Occipital lobe (tissue), 2 donors: Measurements from ENCODE around the gene THAP12. TPM values are rescaled to one million over a fixed set of nuclear protein-coding genes. Genes with fewer than 3 reads are reported as not detected.
A peak's percentile ranks its signal among the peaks of the same experiment; 100 is the strongest.
"Not testable (repeated sequence)": the region's sequence is repeated elsewhere in the genome, so short reads cannot be mapped to it uniquely, and the experiment has no call there.

Experiments used
- DNase-seq: peaks from one replicate; lab custom pipeline; 2025; lab: John Stamatoyannopoulos, UW
- total RNA-seq: library from RNA; depleted of rRNA; stranded (reverse); fragments of >200 nt; gene quantifications from one replicate; pipeline ENCODE4 v1.2.3, GENCODE V29; 2014

Gene THAP12
- 83.1 TPM for total RNA-seq

GRCh38 chr11:76380977-76381719 is at the start of gene THAP12, which contains the start of gene GVQW3:
TSS of gene THAP12 (minus strand) at chr11:76381132. CDS start at chr11:76380836, 296 bp downstream.
TSS of gene GVQW3 (plus strand) at chr11:76381323. CDS start at chr11:76381829, 506 bp downstream.
- DNase-seq = peak; percentile 96

- no peak for DNase-seq
Measured at GRCh38 chr11:76426660-76427059, 45.7 kb upstream of the THAP12 start.

- no peak for DNase-seq
Measured at GRCh38 chr11:76424891-76425290, 44.0 kb upstream of the THAP12 start.

GRCh38 chr11:76424379-76424778 is 43.4 kb upstream of the THAP12 start:
- DNase-seq = no peak

- DNase-seq = no peak
Measured at GRCh38 chr11:76419896-76420295, 39.0 kb upstream of the THAP12 start.

- DNase-seq = no peak
Measured at GRCh38 chr11:76415073-76415472, 34.1 kb upstream of the THAP12 start.

GRCh38 chr11:76410851-76411357 is 30.0 kb upstream of the THAP12 start:
- DNase-seq = no peak

GRCh38 chr11:76408171-76408965 is 27.4 kb upstream of the THAP12 start:
- DNase-seq = no peak

- no peak for DNase-seq
Measured at GRCh38 chr11:76406359-76406758, 25.4 kb upstream of the THAP12 start.

- DNase-seq = not testable (repeated sequence)
Measured at GRCh38 chr11:76401484-76401883, 20.6 kb upstream of the THAP12 start.

GRCh38 chr11:76400967-76401366 is 20.0 kb upstream of the THAP12 start:
- no peak for DNase-seq

- no peak for DNase-seq
Measured at GRCh38 chr11:76397383-76397782, 16.5 kb upstream of the THAP12 start.

- DNase-seq = no peak
Measured at GRCh38 chr11:76395296-76395695, 14.4 kb upstream of the THAP12 start.

GRCh38 chr11:76394411-76394810 is 13.5 kb upstream of the THAP12 start:
- no peak for DNase-seq

GRCh38 chr11:76392870-76393269 is 11.9 kb upstream of the THAP12 start:
- DNase-seq = no peak

GRCh38 chr11:76391811-76392475 is 11.0 kb upstream of the THAP12 start:
- DNase-seq = no peak

- no peak for DNase-seq
Measured at GRCh38 chr11:76391021-76391420, 10.1 kb upstream of the THAP12 start.

GRCh38 chr11:76388408-76388807 is 7.5 kb upstream of the THAP12 start:
- no peak for DNase-seq

GRCh38 chr11:76385903-76386302 is 5.0 kb upstream of the THAP12 start:
- DNase-seq = no peak

GRCh38 chr11:76382209-76382608 is 1.3 kb upstream of the THAP12 start:
- DNase-seq = no peak

- DNase-seq = peak; percentile 34
Measured at GRCh38 chr11:76380159-76380976, 564 bp downstream of the THAP12 start.
